GM15510 (cell line): ENCODE measurements around the gene SPTAN1.

Source experiments
- POLR2A ChIP-seq: IDR thresholded peaks from 3 replicates; pipeline ENCODE4 v1.6.1; 2011; ENCODE audit warnings: borderline replicate concordance; ENCODE audit not compliant: insufficient read length; ENCODE audit errors: extremely low read depth

The SPTAN1 gene

GRCh38 chr9:128657796-128658195 lies 105.4 kb downstream of the SPTAN1 start:
- TF ChIP-seq POLR2A: no peak

- no peak for TF ChIP-seq POLR2A
These were observed 117.4 kb downstream of the SPTAN1 start for GRCh38 chr9:128669786-128670185.

GRCh38 chr9:128675382-128675781 lies 123.0 kb downstream of the SPTAN1 start:
- no peak for TF ChIP-seq POLR2A

- TF ChIP-seq POLR2A: no peak
These were observed 125.4 kb downstream of the SPTAN1 start for GRCh38 chr9:128677794-128678193.
